ENCODE data around the gene SDF4. TPM values are rescaled to one million over a fixed set of nuclear protein-coding genes. Genes with fewer than 3 reads are reported as not detected.

SDF4 gene
- total and polyA plus RNA-seq, 2 donors (not counting 1 experiment from before 2014, with no cell fraction given) = 127 to 133 TPM

GRCh38 chr1:1272341-1273208 is 40.8 kb upstream of the SDF4 start:
- Histone ChIP-seq H3K79me2 (ENCODE audit: control insufficient read depth, insufficient read depth, low read length) (peaks cover 59% of the 10 kb centered on the region), H2AFZ (ENCODE audit: low read length) (no peak overlapping the region), H4K20me1 (ENCODE audit: control insufficient read depth, extremely low read depth, insufficient read depth, low read length) (no peaks in the 10 kb centered on the region), H3K27me3 (ENCODE audit: control insufficient read depth, insufficient read depth, low read length) (no peaks in the 10 kb centered on the region), H3K9me3 (ENCODE audit: control insufficient read depth, insufficient read depth, low read depth, low read length) (no peaks in the 10 kb centered on the region), H3K36me3 (ENCODE audit: control insufficient read depth, insufficient read depth, low read length) (peaks cover 11% of the 10 kb centered on the region), H3K9ac (ENCODE audit: insufficient read depth, low read length) (peak overlapping the region; percentile 97), H3K4me3 (replicated peaks in 1 of 4; ENCODE audit: control extremely low read depth in 1 of 4, insufficient read depth in 1 of 4, low read depth in 3 of 4, low read length in 4 of 4) (peak overlapping the region; percentile 82 to 96 (median 86)), H3K27ac (ENCODE audit: insufficient read depth, low read length) (peak overlapping the region; percentile 95), H3K4me2 (ENCODE audit: extremely low read depth, insufficient read depth, low read length) (peak overlapping the region; percentile 89), H3K4me1 (ENCODE audit: control insufficient read depth, extremely low read depth, insufficient read depth, low read length) (peaks cover 20% of the 10 kb centered on the region)
- peak in 1 of 2 donors; percentile 39 for DNase-seq (ENCODE audit: low read depth in 2 of 2)
- no peak for TF ChIP-seq EZH2 (IDR thresholded peaks at IDR 0.05; ENCODE audit: low read length, missing control alignments)
- no peak for TF ChIP-seq CTCF (conservative IDR thresholded peaks at IDR 0.05 in 1 of 2, IDR thresholded peaks at IDR 0.05 in 1 of 2; ENCODE audit: low read depth in 1 of 2, low read length in 2 of 2)

- peak overlapping the region; percentile 86 for H3K4me2 ChIP-seq (ENCODE audit: extremely low read depth, insufficient read depth, low read length)
- no peaks in the 10 kb centered on the region for H3K27me3 ChIP-seq (ENCODE audit: control insufficient read depth, insufficient read depth, low read length)
- peak overlapping the region; percentile 6 to 46 (median 16) for H3K4me3 ChIP-seq (replicated peaks in 1 of 4; ENCODE audit: control extremely low read depth in 1 of 4, insufficient read depth in 1 of 4, low read depth in 3 of 4, low read length in 4 of 4)
- H3K4me1 ChIP-seq (ENCODE audit: control insufficient read depth, extremely low read depth, insufficient read depth, low read length) = peaks cover 24% of the 10 kb centered on the region
- no peaks in the 10 kb centered on the region for H4K20me1 ChIP-seq (ENCODE audit: control insufficient read depth, extremely low read depth, insufficient read depth, low read length)
- no peaks in the 10 kb centered on the region for H3K9me3 ChIP-seq (ENCODE audit: control insufficient read depth, insufficient read depth, low read depth, low read length)
- TF ChIP-seq CTCF (conservative IDR thresholded peaks at IDR 0.05 in 1 of 2, IDR thresholded peaks at IDR 0.05 in 1 of 2; ENCODE audit: low read depth in 1 of 2, low read length in 2 of 2) (no peak), EZH2 (IDR thresholded peaks at IDR 0.05; ENCODE audit: low read length, missing control alignments) (no peak)
- H3K36me3 ChIP-seq (ENCODE audit: control insufficient read depth, insufficient read depth, low read length) = peaks cover 19% of the 10 kb centered on the region
- peak overlapping the region; percentile 13 for H3K9ac ChIP-seq (ENCODE audit: insufficient read depth, low read length)
- DNase-seq (ENCODE audit: low read depth in 2 of 2) = peak; percentile 59 to 60
- peaks cover 68% of the 10 kb centered on the region for H3K79me2 ChIP-seq (ENCODE audit: control insufficient read depth, insufficient read depth, low read length)
- no peak overlapping the region for H2AFZ ChIP-seq (ENCODE audit: low read length)
- H3K27ac ChIP-seq (ENCODE audit: insufficient read depth, low read length) = peak overlapping the region; percentile 91
Observed at GRCh38 chr1:1270813-1271212, 39.0 kb upstream of the SDF4 start.

DNA sequence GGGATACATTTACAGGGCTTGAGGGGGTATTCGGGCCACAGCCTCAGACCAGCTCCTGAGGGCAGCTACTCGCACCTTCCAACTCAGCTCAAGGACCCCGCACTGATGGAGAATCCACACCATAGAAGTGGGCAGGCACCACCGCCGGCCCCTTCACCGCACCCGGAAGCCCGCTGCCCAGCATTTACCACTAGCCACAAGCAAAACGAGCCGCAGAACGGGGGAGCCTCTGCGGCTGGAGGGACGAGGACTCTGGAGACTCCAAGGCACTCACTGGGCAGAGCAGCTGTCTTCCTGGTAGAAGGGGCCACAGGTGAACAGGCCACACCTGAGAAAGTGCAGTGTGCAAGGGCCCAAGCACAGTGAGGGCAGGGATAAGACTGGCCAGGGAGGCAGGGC is 36.5 kb upstream of the SDF4 start:
- TF ChIP-seq CTCF (conservative IDR thresholded peaks at IDR 0.05 in 1 of 2, IDR thresholded peaks at IDR 0.05 in 1 of 2; ENCODE audit: low read depth in 1 of 2, low read length in 2 of 2) (no peak), EZH2 (IDR thresholded peaks at IDR 0.05; ENCODE audit: low read length, missing control alignments) (no peak)
- Histone ChIP-seq H3K4me3 (replicated peaks in 1 of 4; ENCODE audit: control extremely low read depth in 1 of 4, insufficient read depth in 1 of 4, low read depth in 3 of 4, low read length in 4 of 4) (no peak overlapping the region), H3K27ac (ENCODE audit: insufficient read depth, low read length) (peak overlapping the region; percentile 63), H3K79me2 (ENCODE audit: control insufficient read depth, insufficient read depth, low read length) (peaks cover 76% of the 10 kb centered on the region), H3K9ac (ENCODE audit: insufficient read depth, low read length) (no peak overlapping the region), H3K4me1 (ENCODE audit: control insufficient read depth, extremely low read depth, insufficient read depth, low read length) (peaks cover 32% of the 10 kb centered on the region), H4K20me1 (ENCODE audit: control insufficient read depth, extremely low read depth, insufficient read depth, low read length) (no peaks in the 10 kb centered on the region), H3K27me3 (ENCODE audit: control insufficient read depth, insufficient read depth, low read length) (no peaks in the 10 kb centered on the region), H3K36me3 (ENCODE audit: control insufficient read depth, insufficient read depth, low read length) (peaks cover 19% of the 10 kb centered on the region), H3K9me3 (ENCODE audit: control insufficient read depth, insufficient read depth, low read depth, low read length) (no peaks in the 10 kb centered on the region), H2AFZ (ENCODE audit: low read length) (no peak overlapping the region), H3K4me2 (ENCODE audit: extremely low read depth, insufficient read depth, low read length) (no peak overlapping the region)
- no peak for DNase-seq (ENCODE audit: low read depth in 2 of 2)

All from fibroblast of lung (primary cell).